BJ (cell line): ENCODE measurements around the gene CLDN3. TPM values are rescaled to one million over a fixed set of nuclear protein-coding genes. Genes with fewer than 3 reads are reported as not detected.

Source experiments
- CTCF ChIA-PET: fragments of 350-600 bp; formaldehyde crosslinking; extraction: SDS; loops from one replicate; lab custom pipeline; 2021; ENCODE audit warnings: antibody characterized with exemption, inconsistent platforms; lab: Yijun Ruan, JAX
- POLR2A ChIA-PET: fragments of 300-600 bp; sonication (Branson Sonifier 250); formaldehyde crosslinking; extraction: SDS; loops from one replicate; lab custom pipeline; 2021; ENCODE audit warnings: antibody characterized with exemption; lab: Charles Lee
- DNase-seq: peaks from one replicate; pipeline ENCODE4 v3.0.0-alpha.2; 2011; ENCODE audit warnings: low read depth
- H3K27me3 ChIP-seq: 2 replicates; pipeline ENCODE4 v1.6.0; 2011; ENCODE audit warnings: low read length; ENCODE audit not compliant: control insufficient read depth, insufficient read depth
- H3K36me3 ChIP-seq: 2 replicates; pipeline ENCODE4 v1.5.1; 2011; ENCODE audit warnings: low read length; ENCODE audit not compliant: control insufficient read depth, insufficient read depth
- H3K4me3 ChIP-seq: 2 replicates; pipeline ENCODE4 v1.5.1; 2011; ENCODE audit warnings: low read depth, mild to moderate bottlenecking, control low read depth, low read length
- CTCF ChIP-seq: IDR thresholded peaks from 2 replicates; pipeline ENCODE4 v1.5.1; 2011; ENCODE audit warnings: low read depth, mild to moderate bottlenecking, control low read depth, inconsistent platforms, low read length, moderate library complexity; ENCODE audit not compliant: insufficient read depth
- polyA plus RNA-seq: library from polyadenylated mRNA; depleted of rRNA; stranded (reverse); fragments of >200 nt; gene quantifications from 2 replicates; pipeline ENCODE4 v1.2.3, GENCODE V29; 2011

Gene CLDN3
- polyA plus RNA-seq, 1 experiment: not detected

- Histone ChIP-seq H3K27me3 (no peaks in the 10 kb centered on the region), H3K36me3 (no peaks in the 10 kb centered on the region), H3K4me3 (no peak overlapping the region)
- DNase-seq: no peak
- ChIA-PET CTCF (no interaction called here), POLR2A (no interaction called here)
- no peak for TF ChIP-seq CTCF
Observed at GRCh38 chr7:73758581-73759138, 11.4 kb downstream of the CLDN3 start.

GRCh38 chr7:73749931-73750776 lies 19.9 kb downstream of the CLDN3 start:
- no peak for DNase-seq
- ChIA-PET CTCF (no interaction called here), POLR2A (no interaction called here)
- TF ChIP-seq CTCF: no peak
- Histone ChIP-seq H3K27me3 (no peaks in the 10 kb centered on the region), H3K4me3 (no peak overlapping the region), H3K36me3 (no peaks in the 10 kb centered on the region)

GRCh38 chr7:73746378-73746777 lies 23.7 kb downstream of the CLDN3 start:
- no peak for DNase-seq
- TF ChIP-seq CTCF: no peak
- POLR2A ChIA-PET: no interaction called here
- CTCF ChIA-PET: interaction anchor here (1.1 kb wide), 1 partner anchor 108 kb away, joined by 3 read pairs; no protein-coding TSS in a partner anchor
- Histone ChIP-seq H3K36me3 (no peaks in the 10 kb centered on the region), H3K27me3 (no peaks in the 10 kb centered on the region), H3K4me3 (no peak overlapping the region)

- Histone ChIP-seq H3K36me3 (no peaks in the 10 kb centered on the region), H3K27me3 (no peaks in the 10 kb centered on the region), H3K4me3 (no peak overlapping the region)
- POLR2A ChIA-PET: no interaction called here
- CTCF ChIA-PET: interaction anchor here (0.8 kb wide), 1 partner anchor 8 kb away, joined by 3 read pairs; no protein-coding TSS in a partner anchor
- no peak for DNase-seq
- no peak for TF ChIP-seq CTCF
Observed at GRCh38 chr7:73742753-73743641, 27.1 kb downstream of the CLDN3 start.

GRCh38 chr7:73742338-73742752 lies 27.7 kb downstream of the CLDN3 start:
- Histone ChIP-seq H3K27me3 (no peaks in the 10 kb centered on the region), H3K36me3 (no peaks in the 10 kb centered on the region), H3K4me3 (no peak overlapping the region)
- no peak for TF ChIP-seq CTCF
- ChIA-PET POLR2A (no interaction called here), CTCF (no interaction called here)
- no peak for DNase-seq
